Ovary (tissue), 3 donors: ENCODE data around the gene TADA2A.

Experiments used
- EP300 ChIP-seq: sonication (generic); formaldehyde crosslinking; IDR thresholded peaks from one replicate; pipeline ENCODE4 v1.6.1; 2017; ENCODE audit warnings: antibody characterized with exemption
- POLR2A ChIP-seq: fragments of 450-650 bp; IDR thresholded peaks from one replicate; pipeline ENCODE4 v1.6.1; 2017; ENCODE audit warnings: antibody characterized with exemption, mild to moderate bottlenecking, moderate library complexity
- TF ChIP-seq, protein P1 (sequence below), 3 donors: fragments of 450-650 bp in 2 of 3; fragments of 200-600 bp in 1 of 3; IDR thresholded peaks; one replicate each; pipeline versions ENCODE4 v1.5.1 to v1.8.0; 2016 to 2022; ENCODE audit warnings: antibody characterized with exemption in 3 of 3, mild to moderate bottlenecking in 1 of 3
- donor health status: DM: no; HTN: no; CAD: no.

GRCh38 chr17:37425268-37425667 is 18.6 kb downstream of the TADA2A start:
- TF ChIP-seq, protein P1, sequence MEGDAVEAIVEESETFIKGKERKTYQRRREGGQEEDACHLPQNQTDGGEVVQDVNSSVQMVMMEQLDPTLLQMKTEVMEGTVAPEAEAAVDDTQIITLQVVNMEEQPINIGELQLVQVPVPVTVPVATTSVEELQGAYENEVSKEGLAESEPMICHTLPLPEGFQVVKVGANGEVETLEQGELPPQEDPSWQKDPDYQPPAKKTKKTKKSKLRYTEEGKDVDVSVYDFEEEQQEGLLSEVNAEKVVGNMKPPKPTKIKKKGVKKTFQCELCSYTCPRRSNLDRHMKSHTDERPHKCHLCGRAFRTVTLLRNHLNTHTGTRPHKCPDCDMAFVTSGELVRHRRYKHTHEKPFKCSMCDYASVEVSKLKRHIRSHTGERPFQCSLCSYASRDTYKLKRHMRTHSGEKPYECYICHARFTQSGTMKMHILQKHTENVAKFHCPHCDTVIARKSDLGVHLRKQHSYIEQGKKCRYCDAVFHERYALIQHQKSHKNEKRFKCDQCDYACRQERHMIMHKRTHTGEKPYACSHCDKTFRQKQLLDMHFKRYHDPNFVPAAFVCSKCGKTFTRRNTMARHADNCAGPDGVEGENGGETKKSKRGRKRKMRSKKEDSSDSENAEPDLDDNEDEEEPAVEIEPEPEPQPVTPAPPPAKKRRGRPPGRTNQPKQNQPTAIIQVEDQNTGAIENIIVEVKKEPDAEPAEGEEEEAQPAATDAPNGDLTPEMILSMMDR (IDR thresholded peaks at IDR 0.05), result no peak
- TF ChIP-seq POLR2A (no peak), EP300 (no peak)
